ENCODE data around the gene MDM4.

MDM4 gene

GRCh38 chr1:204589409-204590038 is 73.3 kb downstream of the MDM4 start:
- no peak for TF ChIP-seq EZH2phosphoT487 (IDR thresholded peaks at IDR 0.05; ENCODE audit: low read length)
- no peak for TF ChIP-seq CTCF (IDR thresholded peaks at IDR 0.05; ENCODE audit: low read length)
- no peak for TF ChIP-seq EZH2 (optimal IDR thresholded peaks at IDR 0.05; ENCODE audit: low read depth, low read length)
- H3K4me1 ChIP-seq (ENCODE audit: low read length), result no peaks in the 10 kb centered on the region
- no peaks in the 10 kb centered on the region for H3K9me2 ChIP-seq (replicated peaks; ENCODE audit: insufficient read depth, low read length)
- H3K36me3 ChIP-seq (replicated peaks; ENCODE audit: insufficient read depth, low read length), result no peaks in the 10 kb centered on the region
- no peak for DNase-seq
- no peaks in the 10 kb centered on the region for H3K27me3 ChIP-seq (replicated peaks; ENCODE audit: insufficient read depth, low read length)
- H2AFZ ChIP-seq (ENCODE audit: low read length), result no peak overlapping the region
- H3F3A ChIP-seq (ENCODE audit: insufficient read depth, low read length), result no peaks in the 10 kb centered on the region
- H3K9ac ChIP-seq (ENCODE audit: low read length), result no peak overlapping the region
- H4K20me1 ChIP-seq (ENCODE audit: insufficient read depth, low read length), result no peaks in the 10 kb centered on the region
- no peaks in the 10 kb centered on the region for H3K79me2 ChIP-seq (ENCODE audit: low read length)
- H3K4me3 ChIP-seq (ENCODE audit: low read length), result no peak overlapping the region
- H3K9me3 ChIP-seq (replicated peaks; ENCODE audit: insufficient read depth, low read length), result no peaks in the 10 kb centered on the region
- H3K27ac ChIP-seq (ENCODE audit: low read length), result no peak overlapping the region
- no peak overlapping the region for H3K4me2 ChIP-seq (ENCODE audit: low read depth, low read length)

GRCh38 chr1:204591473-204592090 is 75.4 kb downstream of the MDM4 start:
- Histone ChIP-seq H3K27me3 (replicated peaks; ENCODE audit: insufficient read depth, low read length) (no peaks in the 10 kb centered on the region), H3K9me3 (replicated peaks; ENCODE audit: insufficient read depth, low read length) (no peaks in the 10 kb centered on the region), H2AFZ (ENCODE audit: low read length) (no peak overlapping the region), H3K9ac (ENCODE audit: low read length) (no peak overlapping the region), H4K20me1 (ENCODE audit: insufficient read depth, low read length) (no peaks in the 10 kb centered on the region), H3K79me2 (ENCODE audit: low read length) (no peaks in the 10 kb centered on the region), H3K36me3 (replicated peaks; ENCODE audit: insufficient read depth, low read length) (no peaks in the 10 kb centered on the region), H3F3A (ENCODE audit: insufficient read depth, low read length) (no peaks in the 10 kb centered on the region), H3K9me2 (replicated peaks; ENCODE audit: insufficient read depth, low read length) (no peaks in the 10 kb centered on the region), H3K4me1 (ENCODE audit: low read length) (no peaks in the 10 kb centered on the region), H3K27ac (ENCODE audit: low read length) (no peak overlapping the region), H3K4me3 (ENCODE audit: low read length) (no peak overlapping the region), H3K4me2 (ENCODE audit: low read depth, low read length) (no peak overlapping the region)
- TF ChIP-seq EZH2 (optimal IDR thresholded peaks at IDR 0.05; ENCODE audit: low read depth, low read length) (no peak), CTCF (IDR thresholded peaks at IDR 0.05; ENCODE audit: low read length) (no peak)
- DNase-seq, result no peak

- H3K27ac ChIP-seq (ENCODE audit: low read length), result no peak overlapping the region
- no peaks in the 10 kb centered on the region for H3K79me2 ChIP-seq (ENCODE audit: low read length)
- H3K4me3 ChIP-seq (ENCODE audit: low read length), result no peak overlapping the region
- no peaks in the 10 kb centered on the region for H3K36me3 ChIP-seq (replicated peaks; ENCODE audit: insufficient read depth, low read length)
- H3K4me1 ChIP-seq (ENCODE audit: low read length), result no peaks in the 10 kb centered on the region
- no peaks in the 10 kb centered on the region for H3K9me2 ChIP-seq (replicated peaks; ENCODE audit: insufficient read depth, low read length)
- no peak overlapping the region for H2AFZ ChIP-seq (ENCODE audit: low read length)
- H3K4me2 ChIP-seq (ENCODE audit: low read depth, low read length), result no peak overlapping the region
- H3K9ac ChIP-seq (ENCODE audit: low read length), result no peak overlapping the region
- no peaks in the 10 kb centered on the region for H3K9me3 ChIP-seq (replicated peaks; ENCODE audit: insufficient read depth, low read length)
- no peak for DNase-seq
- TF ChIP-seq EZH2phosphoT487 (IDR thresholded peaks at IDR 0.05; ENCODE audit: low read length), result no peak
- H3K27me3 ChIP-seq (replicated peaks; ENCODE audit: insufficient read depth, low read length), result no peaks in the 10 kb centered on the region
- no peaks in the 10 kb centered on the region for H4K20me1 ChIP-seq (ENCODE audit: insufficient read depth, low read length)
- H3F3A ChIP-seq (ENCODE audit: insufficient read depth, low read length), result no peaks in the 10 kb centered on the region
These were observed 76.2 kb downstream of the MDM4 start for GRCh38 chr1:204592246-204592948.
